Lung (tissue), 12 donors: ENCODE measurements around the gene RHOT2. TPM values are rescaled to one million over a fixed set of nuclear protein-coding genes. Genes with fewer than 3 reads are reported as not detected.

Source experiments
- ATAC-seq: fragments of 200-7000 bp; cut with Tn5 transposase; one replicate; pipeline ENCODE4 v1.9.1; 2020; ENCODE audit warnings: moderate number of reproducible peaks; ENCODE audit not compliant: insufficient read depth, low FRiP score
- DNase-seq, 3 donors: peaks; one replicate each; pipeline ENCODE4 v3.0.0-alpha.2; 2013 to 2017
- H3K27ac ChIP-seq, 2 donors: one replicate each; pipeline ENCODE4 v1.5.1; 2013; ENCODE audit warnings: mild to moderate bottlenecking in 2 of 2, moderate library complexity in 2 of 2, control low read depth in 1 of 2, inconsistent platforms in 1 of 2, low read depth in 1 of 2, low read length in 1 of 2
- H3K27me3 ChIP-seq, 3 donors: one replicate each; pipeline ENCODE4 v1.5.1; 2013; ENCODE audit warnings: low read length in 2 of 3; ENCODE audit not compliant: control insufficient read depth in 3 of 3, insufficient read depth in 3 of 3
- H3K36me3 ChIP-seq, 4 donors: one replicate each; pipeline ENCODE4 v1.5.1; 2013; ENCODE audit warnings: low read length in 4 of 4, mild to moderate bottlenecking in 1 of 4, moderate library complexity in 1 of 4; ENCODE audit not compliant: control insufficient read depth in 4 of 4, insufficient read depth in 4 of 4
- H3K4me1 ChIP-seq, 5 donors: one replicate each; pipeline ENCODE4 v1.5.1; 2013; ENCODE audit warnings: low read length in 5 of 5, mild to moderate bottlenecking in 2 of 5, moderate library complexity in 1 of 5; ENCODE audit not compliant: control insufficient read depth in 5 of 5, insufficient read depth in 5 of 5
- H3K4me3 ChIP-seq: one replicate; pipeline ENCODE4 v1.5.1; 2013; ENCODE audit warnings: mild to moderate bottlenecking, control low read depth, moderate library complexity
- H3K9ac ChIP-seq, 2 donors: one replicate each; pipeline ENCODE4 v1.5.1; 2013; ENCODE audit warnings: low read length in 2 of 2, control low read depth in 1 of 2; ENCODE audit not compliant: insufficient read depth in 1 of 2
- H3K9me3 ChIP-seq, 4 donors: one replicate each; pipeline ENCODE4 v1.5.1; 2013; ENCODE audit warnings: low read length in 3 of 4, mild to moderate bottlenecking in 1 of 4, moderate library complexity in 1 of 4; ENCODE audit not compliant: control insufficient read depth in 4 of 4, insufficient read depth in 3 of 4
- CTCF ChIP-seq: IDR thresholded peaks from 2 replicates; pipeline ENCODE4 v1.5.1; 2012; ENCODE audit warnings: mild to moderate bottlenecking; ENCODE audit errors: control extremely low read depth, extremely low read depth
- WGBS, 2 donors: extraction: QIAGEN DNeasy Blood & Tissue Kit; methylation state at CpG; one replicate each; pipeline ENCODE4 v1.1.7; 2013; 5-methylcytosine and 5-hydroxymethylcytosine counted together
- polyA plus RNA-seq, 2 donors: library from polyadenylated mRNA; stranded (reverse); fragments of 200-250 nt; gene quantifications; one replicate each; pipeline ENCODE4 v1.2.1, GENCODE V29; 2013
- total RNA-seq, 2 donors: library from RNA; depleted of rRNA in 1 of 2; stranded (reverse); fragments of >200 nt in 1 of 2; gene quantifications; one replicate each; pipeline ENCODE4 v1.2.1, GENCODE V29; 2014 to 2021
- donor health status: control.
- donor health status: control.
- donor health status: Bipolar disorder and iron deficiency.
- donor health status: healthy.
- donor health status: DM: yes; HTN: yes; CAD: no.

Gene RHOT2
- total and polyA plus RNA-seq, 4 donors = 40.5 to 121 (median 115) TPM

- Histone ChIP-seq H3K4me3 (no peak within 1 kb of the TSS), H3K36me3 (peaks cover 2 to 37% (median 17%) of the 10 kb centered on the region in 4 donors), H3K27me3 (no peaks in the 10 kb centered on the region), H3K27ac (no peak within 1 kb of the TSS), H3K4me1 (peaks cover 0 to 17% (median 11%) of the 10 kb centered on the region in 5 donors), H3K9ac (no peak within 1 kb of the TSS), H3K9me3 (peaks cover 0 to 4% (median 0%) of the 10 kb centered on the region in 4 donors)
- WGBS, 2 donors = 5 to 6% methylated on average over 66 to 73 of the region's 73 CpGs
- no peak for ATAC-seq
- TF ChIP-seq CTCF = no peak
- DNase-seq = peak in 1 of 3 donors; percentile 49
Measured at GRCh38 chr16:674968-675883, 7.3 kb downstream of the RHOT2 start, which contains the start of gene RHBDL1. RHBDL1 (plus strand) TSS chr16:675671; CDS start chr16:675791, 120 bp downstream.

- H3K4me1 ChIP-seq = peaks cover 0 to 18% (median 11%) of the 10 kb centered on the region in 5 donors
- H3K27me3 ChIP-seq = no peaks in the 10 kb centered on the region
- peaks cover 2 to 29% (median 13%) of the 10 kb centered on the region in 4 donors for H3K36me3 ChIP-seq
- H3K4me3 ChIP-seq = no peak overlapping the region
- DNase-seq = no peak
- no peak for TF ChIP-seq CTCF
- peaks cover 0 to 4% (median 0%) of the 10 kb centered on the region in 4 donors for H3K9me3 ChIP-seq
- H3K9ac ChIP-seq = no peak overlapping the region
- ATAC-seq = no peak
- WGBS, 2 donors = 51 to 56% methylated on average over 19 to 25 of the region's 25 CpGs
- no peak overlapping the region for H3K27ac ChIP-seq
Measured at GRCh38 chr16:675884-676564, 8.1 kb downstream of the RHOT2 start.

GRCh38 chr16:676565-676902, 8.6 kb downstream of the RHOT2 start:
- no peak overlapping the region for H3K9ac ChIP-seq

More at GRCh38 chr16:676565-676902, 8.6 kb downstream of the RHOT2 start:
- no peak for TF ChIP-seq CTCF
- Histone ChIP-seq H3K36me3 (peaks cover 1 to 24% (median 12%) of the 10 kb centered on the region in 4 donors), H3K9me3 (peaks cover 0 to 4% (median 0%) of the 10 kb centered on the region in 4 donors), H3K27ac (no peak overlapping the region), H3K4me1 (peaks cover 2 to 23% (median 13%) of the 10 kb centered on the region in 5 donors), H3K27me3 (no peaks in the 10 kb centered on the region), H3K4me3 (no peak overlapping the region)
- no peak for ATAC-seq
- DNase-seq = no peak
- 82 to 87% methylated on average over 20 to 21 of the region's 21 CpGs for WGBS, 2 donors
